Stimulated activated CD4-positive, alpha-beta T cell treated with anti-CD3 and anti-CD28 coated beads, Interleukin-2, amount 100 ng/mL, for 24 hours (primary cell): ENCODE data around the gene RXRA.
A peak's percentile ranks its signal among the peaks of the same experiment; 100 is the strongest.

ENCODE experiments used
- DNase-seq, 2 donors: peaks; one replicate each; pipeline ENCODE4 v3.0.0-alpha.2; 2020

Gene RXRA

GRCh38 chr9:134339183-134339806 is 13.0 kb downstream of the RXRA start:
- no peak for DNase-seq

DNA sequence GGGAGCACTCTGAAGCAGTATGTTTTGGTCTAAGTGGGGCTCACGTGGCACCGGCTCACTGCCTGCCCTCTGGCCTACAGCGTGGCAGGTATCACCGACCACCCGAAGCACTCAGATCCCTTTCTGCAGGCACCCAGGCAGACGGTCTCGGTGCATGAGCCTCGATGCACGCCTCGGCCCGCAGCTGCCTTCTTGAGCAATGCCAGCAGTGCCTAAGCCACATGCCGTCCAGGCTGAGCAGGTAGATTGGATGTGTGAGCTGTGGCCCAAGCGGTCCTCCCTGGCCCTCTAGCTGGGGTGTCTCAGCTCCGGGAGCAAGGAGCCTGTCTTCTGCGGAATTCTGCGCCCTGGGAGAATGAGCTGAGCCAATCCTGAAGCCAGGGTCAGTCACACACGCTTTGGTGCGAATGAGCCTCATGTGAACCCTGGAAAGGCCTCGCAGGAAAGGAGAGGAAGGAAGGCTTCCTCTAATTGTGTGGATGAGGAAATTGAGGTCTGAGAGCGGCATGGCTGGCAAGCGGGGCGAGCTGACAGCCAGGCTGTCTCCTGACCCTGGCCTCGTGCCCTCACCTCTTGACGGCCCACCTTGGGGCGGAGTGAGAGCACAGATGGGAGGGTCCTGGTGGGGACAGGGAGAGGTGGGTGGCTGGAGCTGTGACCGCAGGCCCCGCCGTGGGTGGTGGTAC is 14.4 kb downstream of the RXRA start:
- DNase-seq = no peak

GRCh38 chr9:134341306-134341705 is 15.1 kb downstream of the RXRA start:
- no peak for DNase-seq

- DNase-seq = no peak
Measured at GRCh38 chr9:134341929-134342745, 15.9 kb downstream of the RXRA start.

- DNase-seq = no peak
Measured at GRCh38 chr9:134342746-134343115, 16.5 kb downstream of the RXRA start.

DNA sequence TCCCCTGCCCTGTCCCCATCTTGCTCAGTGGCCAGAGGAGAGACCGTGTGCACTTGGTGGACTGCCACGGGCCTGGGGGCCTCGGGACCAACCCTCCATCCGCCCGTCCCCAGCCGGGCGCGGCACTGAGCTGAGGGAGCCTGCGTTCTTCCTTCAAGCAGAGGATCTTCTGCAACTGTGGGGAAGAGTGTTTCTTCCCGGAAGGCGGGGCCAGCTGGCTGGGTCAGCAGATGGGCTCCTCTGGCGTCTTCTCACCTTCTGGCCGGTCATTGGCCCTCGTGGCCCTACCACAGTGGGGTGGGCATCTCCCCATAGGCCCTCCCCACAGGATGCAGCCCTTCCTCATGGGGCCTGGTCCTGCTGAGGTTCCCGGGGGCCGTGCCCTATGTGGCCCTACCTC is 17.4 kb downstream of the RXRA start:
- DNase-seq = no peak

DNA sequence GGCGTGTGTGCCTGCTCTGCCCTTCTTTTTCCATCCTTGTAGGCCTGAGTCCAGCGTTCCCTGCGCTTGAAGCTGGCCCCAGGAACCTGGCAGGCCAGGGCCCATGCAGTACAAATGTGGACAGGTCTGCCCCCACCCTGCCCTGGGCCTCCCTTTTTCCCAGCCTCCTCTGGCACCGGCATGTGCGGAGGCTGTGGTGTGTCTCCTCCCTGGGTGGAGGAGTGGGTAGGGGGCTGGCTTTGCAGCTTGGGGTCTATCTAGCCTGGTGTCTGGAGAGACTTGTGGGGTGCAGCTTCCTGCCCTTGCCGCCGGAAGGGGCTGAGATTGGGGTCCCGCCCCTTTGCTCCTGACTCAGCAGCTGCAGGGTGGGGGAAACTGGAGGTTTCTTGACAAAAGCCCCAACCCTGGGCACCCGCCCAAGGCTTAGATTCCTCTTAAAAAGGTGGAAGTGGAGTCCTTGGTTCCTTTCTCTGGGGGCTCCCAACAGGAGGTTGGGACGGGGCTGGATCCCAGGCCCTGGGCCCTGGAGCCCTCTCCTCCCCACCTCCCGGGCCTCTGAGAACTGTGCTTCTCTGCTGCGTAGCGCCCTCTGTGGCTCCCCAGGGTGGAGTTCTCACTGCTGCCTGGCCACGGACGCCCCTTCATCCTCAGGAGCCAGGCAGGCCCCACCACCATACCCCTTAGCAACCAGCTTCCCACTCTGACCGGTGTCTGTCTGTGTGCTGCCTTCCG is 18.0 kb downstream of the RXRA start:
- DNase-seq = peak in 1 of 2 donors; percentile 32

DNA sequence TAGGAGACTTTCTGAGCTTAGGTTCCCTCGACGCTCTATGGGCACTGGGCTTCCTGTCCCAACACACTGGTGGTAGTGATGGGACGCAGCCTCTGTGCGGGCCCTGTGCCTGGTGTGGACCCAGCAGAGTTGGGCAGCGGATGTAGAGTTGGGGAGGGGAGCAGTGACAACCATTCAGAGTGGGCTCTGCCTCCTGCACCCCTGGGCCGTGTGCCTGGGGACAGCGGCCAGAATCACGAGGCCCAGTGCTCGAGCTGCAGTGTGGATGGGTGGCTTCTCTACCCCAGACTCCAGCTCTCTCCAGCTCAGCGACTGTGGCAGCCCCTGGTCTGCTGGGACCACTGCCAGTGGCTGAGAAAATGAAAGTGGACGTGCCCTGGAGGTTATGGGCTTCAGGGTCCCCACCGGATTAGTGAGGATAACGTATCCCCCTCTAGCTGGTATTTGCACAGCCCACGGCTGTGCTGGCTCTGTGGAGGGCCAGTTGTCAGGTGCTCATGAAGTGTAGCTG is 18.6 kb downstream of the RXRA start:
- DNase-seq = no peak

DNA sequence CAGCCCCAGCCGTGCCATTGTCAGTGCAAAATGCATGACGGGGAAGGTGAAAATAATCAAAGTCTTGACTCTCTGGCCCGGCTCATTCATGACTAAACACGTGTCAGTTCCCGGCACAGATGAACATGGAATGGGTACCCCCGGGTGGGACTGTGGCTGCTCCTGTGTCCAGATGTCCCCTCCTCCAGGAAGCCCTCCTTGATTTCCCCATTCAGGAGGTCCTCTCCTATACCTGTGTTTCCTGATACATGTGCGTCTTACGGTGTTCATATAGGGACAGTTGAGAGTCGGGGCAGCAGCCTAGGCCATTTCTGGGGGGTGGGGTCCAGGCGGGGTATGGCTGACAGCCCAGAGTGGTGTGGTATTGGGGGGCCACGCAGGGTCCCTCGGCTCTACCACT is 19.5 kb downstream of the RXRA start:
- DNase-seq = no peak

DNA sequence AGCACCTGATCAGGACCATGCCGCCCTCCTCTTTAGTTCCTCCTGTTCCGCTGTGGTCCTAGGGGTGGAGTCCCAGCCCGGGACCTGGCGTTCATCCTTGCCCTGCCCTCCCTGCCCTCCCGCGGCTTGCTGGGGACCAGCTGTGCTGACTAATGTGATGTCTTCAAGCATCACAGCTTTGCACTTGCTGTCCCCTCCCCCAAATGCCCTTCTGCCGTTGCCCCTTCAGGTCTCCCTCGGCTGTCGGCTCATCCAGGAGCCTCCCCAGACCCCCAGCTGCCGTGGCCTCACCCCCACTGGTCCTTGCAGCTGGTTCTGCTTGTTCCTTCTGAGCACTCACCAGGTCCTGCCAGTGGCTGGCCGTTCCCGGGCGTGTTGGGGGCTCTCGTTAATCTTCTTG is 19.9 kb downstream of the RXRA start:
- DNase-seq = no peak

DNA sequence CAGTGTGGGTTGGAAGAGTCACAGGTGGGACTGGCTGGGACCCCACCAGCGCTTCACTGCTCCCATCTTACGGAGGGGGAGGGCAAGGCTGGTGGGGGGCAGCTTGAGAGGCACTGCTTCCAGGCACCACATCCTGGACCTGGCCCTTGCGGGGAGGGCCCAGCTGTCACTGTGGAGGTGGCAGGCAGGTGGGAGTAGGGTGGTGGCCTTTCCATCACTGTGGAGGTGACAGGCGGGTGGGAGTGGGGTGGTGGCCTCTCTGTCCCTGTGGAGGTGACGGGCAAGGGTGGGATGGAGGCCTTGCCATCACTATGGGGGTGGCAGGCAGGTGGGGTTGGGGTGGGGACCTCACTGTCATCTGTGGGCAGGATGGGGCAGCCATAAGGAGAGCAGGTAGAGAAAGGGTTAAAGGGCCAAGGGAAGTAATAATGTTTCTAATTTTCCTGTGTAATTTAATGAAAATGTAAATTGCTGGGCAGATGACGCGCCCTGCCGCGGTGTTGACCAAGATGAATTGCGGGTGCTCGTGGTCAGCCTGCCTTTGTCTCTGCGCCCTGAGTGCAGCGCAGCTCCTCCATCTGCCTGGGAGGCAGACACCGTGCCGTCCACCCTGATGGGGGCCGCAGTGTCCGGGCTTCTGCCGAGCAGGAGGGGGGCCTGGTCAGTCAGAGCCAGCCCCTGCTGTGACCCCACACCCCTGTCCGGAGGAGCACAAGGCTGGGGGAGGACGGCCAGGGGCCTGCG is 20.8 kb downstream of the RXRA start:
- no peak for DNase-seq

DNA sequence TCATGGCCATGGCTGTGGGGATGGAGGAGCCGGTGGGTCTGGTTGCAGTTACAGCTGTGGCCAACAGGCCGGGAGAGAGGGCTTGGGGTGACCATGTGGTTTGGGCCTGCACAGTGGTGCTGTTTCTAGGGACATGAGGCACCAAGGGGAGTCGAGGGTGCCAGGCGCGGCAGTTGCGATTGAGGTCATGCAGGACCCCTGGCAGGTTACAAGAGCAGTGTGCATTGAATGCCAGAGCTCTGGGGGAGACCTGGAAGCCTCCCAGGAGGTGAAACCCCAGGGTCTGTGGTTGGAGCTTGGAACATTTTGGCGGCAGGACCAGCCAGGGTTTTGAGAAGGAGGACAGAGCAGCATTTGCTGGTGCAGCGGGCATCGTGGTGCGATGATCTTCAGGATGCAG is 21.7 kb downstream of the RXRA start:
- DNase-seq = no peak

DNA sequence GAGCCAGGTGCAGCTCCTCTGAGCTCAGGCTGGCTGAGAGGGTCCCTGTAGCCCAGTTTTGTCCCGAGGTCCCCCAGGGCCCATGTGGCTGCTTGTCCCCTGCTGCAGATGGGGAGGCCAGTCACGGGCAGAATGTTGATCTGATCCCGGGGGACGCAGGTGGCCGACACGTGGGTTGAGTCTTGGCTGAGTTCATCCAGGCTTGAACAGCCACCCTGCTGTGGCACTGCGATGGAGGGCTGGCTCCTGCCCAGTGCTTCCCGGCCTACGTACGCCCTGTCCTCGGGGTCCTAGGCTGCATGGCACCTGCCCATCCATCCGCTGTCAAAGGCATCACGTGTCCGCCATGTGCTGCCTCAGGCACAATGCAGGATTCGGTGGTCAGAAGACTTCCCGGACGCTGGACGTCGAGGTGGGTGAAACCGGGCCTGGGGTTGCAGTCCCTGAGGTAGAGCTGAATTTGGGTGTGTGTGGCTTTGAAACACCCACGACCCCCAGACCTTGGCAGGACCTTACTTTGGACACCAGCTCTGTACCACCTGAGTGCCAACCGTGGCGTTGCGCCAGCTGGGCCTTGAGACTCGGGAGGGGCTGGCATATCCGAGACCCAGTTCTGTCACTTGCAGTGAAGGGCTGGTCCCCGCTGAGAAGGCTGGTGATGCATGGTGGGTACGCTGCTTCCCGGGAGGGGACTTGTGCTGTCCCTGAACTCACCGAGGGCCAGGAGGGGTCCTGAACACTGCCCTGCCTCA is 22.3 kb downstream of the RXRA start:
- DNase-seq = no peak

DNA sequence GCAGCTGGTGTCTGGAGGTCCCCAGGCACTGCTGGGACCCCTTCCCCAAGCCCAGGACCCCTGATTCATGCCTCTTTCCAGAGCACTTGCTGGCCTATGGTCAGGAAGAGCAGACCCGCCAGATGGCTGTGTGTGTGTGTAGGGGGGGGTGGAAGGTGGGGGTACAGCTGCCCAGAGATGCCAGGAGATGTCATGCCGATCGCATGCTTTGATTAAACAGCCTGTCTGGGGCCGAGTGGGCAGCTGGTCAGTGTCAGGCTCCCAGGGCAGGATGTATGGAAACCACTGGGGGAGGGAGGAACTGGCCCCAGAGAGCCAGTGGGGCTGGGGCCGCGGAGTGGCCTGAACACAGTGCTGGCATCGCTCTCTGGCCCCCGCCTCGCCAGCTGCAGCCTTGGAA is 23.7 kb downstream of the RXRA start:
- no peak for DNase-seq

- no peak for DNase-seq
Measured at GRCh38 chr9:134350416-134350994, 24.2 kb downstream of the RXRA start.

- no peak for DNase-seq
Measured at GRCh38 chr9:134351606-134352176, 25.4 kb downstream of the RXRA start.

GRCh38 chr9:134352247-134352933 is 26.1 kb downstream of the RXRA start:
- DNase-seq = no peak

DNA sequence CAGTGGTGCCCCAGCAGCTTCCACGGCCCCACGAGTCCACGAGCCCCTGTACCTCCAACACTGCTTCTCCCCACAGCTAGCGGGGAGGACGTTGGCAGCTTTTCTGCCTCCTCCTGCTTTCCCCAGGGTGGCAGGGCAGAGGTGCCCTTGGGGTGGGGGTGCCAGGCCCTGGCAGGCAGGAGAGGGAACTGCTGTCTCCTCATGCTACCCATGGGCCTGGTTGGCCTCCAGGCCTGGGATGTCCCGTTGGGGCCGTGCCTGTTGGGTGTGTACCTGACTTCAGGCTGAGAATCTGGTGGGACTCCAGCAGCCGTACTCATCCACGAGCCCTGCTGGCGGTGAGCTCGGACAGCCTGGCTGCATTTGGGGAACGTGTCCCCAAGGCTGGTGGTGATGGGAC is 27.3 kb downstream of the RXRA start:
- DNase-seq = no peak

DNA sequence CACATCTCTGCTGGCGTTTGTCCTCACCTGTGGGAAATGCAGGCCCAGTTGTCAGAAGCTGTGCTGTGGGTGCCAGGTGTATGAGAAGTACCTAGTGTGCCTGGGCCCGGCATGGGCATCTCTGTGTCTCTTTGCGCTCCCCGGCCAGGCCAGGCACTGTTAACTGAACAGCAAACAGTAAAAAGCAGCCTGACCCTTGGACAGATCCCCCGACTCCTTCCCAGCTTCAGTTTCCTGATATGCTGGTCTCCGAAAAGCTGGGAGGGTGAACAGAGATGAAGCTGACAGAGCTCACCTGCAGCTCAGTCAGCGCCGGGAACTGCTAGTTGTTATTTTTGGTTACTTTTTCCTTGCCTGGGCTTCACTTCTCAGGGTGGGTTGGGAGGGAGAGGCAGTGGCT is 28.9 kb downstream of the RXRA start:
- DNase-seq = no peak

GRCh38 chr9:134355561-134356279 is 29.5 kb downstream of the RXRA start:
- no peak for DNase-seq
